Memory B cell (primary cell): ENCODE results near the gene KRT26.
A peak's percentile ranks its signal among the peaks of the same experiment; 100 is the strongest.

Experiments
- ATAC-seq: fragments of 150-1000 bp; cut with Tn5 transposase; 2 replicates; pipeline ENCODE4 v1.10.0; 2021; ENCODE audit warnings: low read depth, mild to moderate bottlenecking, moderate library complexity
- DNase-seq, 2 donors: peaks; one replicate each; pipeline ENCODE4 v3.0.0; 2022; ENCODE audit warnings: low spot score in 2 of 2
- H3K27ac Mint-ChIP-seq: one replicate; pipeline ENCODE4 v1.8.0; 2022; ENCODE audit warnings: mild to moderate bottlenecking, moderate library complexity, mixed read lengths
- H3K27me3 Mint-ChIP-seq: one replicate; pipeline ENCODE4 v1.8.0; 2022; ENCODE audit warnings: mixed read lengths
- H3K36me3 Mint-ChIP-seq: one replicate; pipeline ENCODE4 v1.8.0; 2022; ENCODE audit warnings: mild to moderate bottlenecking, mixed read lengths
- H3K4me1 Mint-ChIP-seq: one replicate; pipeline ENCODE4 v1.8.0; 2022; ENCODE audit warnings: mixed read lengths
- H3K4me3 Mint-ChIP-seq: one replicate; pipeline ENCODE4 v1.8.0; 2022; ENCODE audit warnings: mild to moderate bottlenecking, moderate library complexity, mixed read lengths
- H3K9me3 Mint-ChIP-seq: one replicate; pipeline ENCODE4 v1.8.0; 2022; ENCODE audit warnings: mixed read lengths

Gene KRT26

DNA sequence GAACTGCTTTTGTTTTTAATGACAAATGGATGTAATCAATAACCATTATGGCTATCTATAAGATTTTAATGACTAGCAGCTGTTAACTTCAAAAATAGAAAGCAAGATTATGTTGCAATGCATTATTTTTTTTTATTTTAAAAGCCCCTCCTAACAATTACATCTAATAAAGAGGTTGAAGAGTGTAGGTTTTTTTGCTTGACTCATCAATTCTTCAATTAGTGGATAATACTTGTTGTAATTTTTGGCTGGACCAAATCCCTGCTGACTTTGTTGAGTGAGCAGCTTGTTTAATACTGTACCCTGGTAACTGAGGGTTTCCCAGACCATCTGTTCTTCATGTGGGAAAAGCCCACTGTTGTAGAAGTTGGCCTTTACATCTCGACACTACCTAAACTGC is 41.0 kb downstream of the KRT26 start:
- ATAC-seq (no peak), DNase-seq (no peak)
- Mint-ChIP-seq H3K27ac (no peak overlapping the region), H3K27me3 (peaks cover 1% of the 10 kb centered on the region), H3K4me1 (peaks cover 11% of the 10 kb centered on the region), H3K36me3 (no peaks in the 10 kb centered on the region), H3K4me3 (no peak overlapping the region), H3K9me3 (no peaks in the 10 kb centered on the region)

DNA sequence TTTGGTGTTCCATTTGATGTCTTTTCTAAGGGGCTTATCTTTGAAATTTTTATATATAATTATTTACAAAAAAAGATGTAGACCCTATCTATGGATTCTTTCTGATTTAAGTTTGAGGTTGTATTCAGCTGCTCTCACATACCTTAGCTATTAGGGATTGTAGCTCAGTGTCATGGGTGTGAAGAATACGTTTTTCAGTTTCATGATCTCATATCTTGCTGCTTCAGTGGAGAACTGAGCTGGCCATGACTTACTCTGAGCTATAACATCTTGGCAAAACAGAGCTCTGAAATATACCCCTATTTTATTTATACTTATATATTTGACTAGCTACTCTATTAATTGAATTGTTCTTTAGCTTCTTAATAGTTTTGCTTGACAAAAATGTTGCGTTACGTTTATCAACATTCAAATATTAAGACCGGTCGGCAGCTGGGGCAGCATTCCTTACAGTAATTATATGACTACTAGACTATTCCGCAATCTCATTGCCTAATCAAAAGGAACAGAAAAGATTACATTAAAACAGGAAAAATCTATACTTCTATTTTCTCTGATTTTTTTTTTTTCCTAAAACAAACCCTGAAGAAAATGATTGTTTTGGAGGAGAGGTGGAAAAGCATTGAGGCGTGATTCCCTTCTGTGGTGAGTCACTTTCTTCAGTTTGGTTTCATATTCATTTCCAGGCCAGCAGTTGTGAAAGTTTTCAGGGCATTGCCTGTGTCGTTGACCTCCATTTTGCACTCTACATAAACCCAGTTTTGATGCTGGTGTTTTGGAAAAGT is 44.4 kb downstream of the KRT26 start:
- Mint-ChIP-seq H3K4me3 (peak overlapping the region; percentile 67), H3K4me1 (peaks cover 11% of the 10 kb centered on the region), H3K27ac (peak overlapping the region; percentile 74), H3K27me3 (peaks cover 7% of the 10 kb centered on the region), H3K36me3 (peaks cover 2% of the 10 kb centered on the region), H3K9me3 (peaks cover 2% of the 10 kb centered on the region)
- ATAC-seq = peak; percentile 87
- DNase-seq = peak in 1 of 2 donors; percentile 25

DNA sequence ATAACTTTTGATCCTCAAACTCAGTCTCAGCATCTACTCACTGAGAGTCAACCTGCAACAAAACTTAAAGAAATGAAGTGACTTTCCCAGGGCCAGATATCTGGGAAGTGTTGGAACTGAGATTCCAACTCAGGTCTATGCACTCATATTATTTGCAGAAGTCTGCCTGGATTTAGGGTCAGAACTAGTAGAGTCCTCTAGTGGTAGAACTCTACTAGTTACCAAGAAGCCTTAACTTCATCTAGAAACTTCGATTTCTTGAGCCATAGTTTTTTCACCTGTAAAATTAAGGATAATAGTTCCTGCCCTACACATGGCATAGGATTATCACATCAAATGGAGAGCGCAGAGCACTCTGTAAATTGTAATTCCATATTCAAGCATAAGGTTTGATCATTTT is 45.1 kb downstream of the KRT26 start:
- Mint-ChIP-seq H3K27ac (no peak overlapping the region), H3K9me3 (peaks cover 2% of the 10 kb centered on the region), H3K4me1 (peaks cover 11% of the 10 kb centered on the region), H3K27me3 (peaks cover 7% of the 10 kb centered on the region), H3K4me3 (no peak overlapping the region), H3K36me3 (peaks cover 2% of the 10 kb centered on the region)
- DNase-seq (no peak), ATAC-seq (no peak)

DNA sequence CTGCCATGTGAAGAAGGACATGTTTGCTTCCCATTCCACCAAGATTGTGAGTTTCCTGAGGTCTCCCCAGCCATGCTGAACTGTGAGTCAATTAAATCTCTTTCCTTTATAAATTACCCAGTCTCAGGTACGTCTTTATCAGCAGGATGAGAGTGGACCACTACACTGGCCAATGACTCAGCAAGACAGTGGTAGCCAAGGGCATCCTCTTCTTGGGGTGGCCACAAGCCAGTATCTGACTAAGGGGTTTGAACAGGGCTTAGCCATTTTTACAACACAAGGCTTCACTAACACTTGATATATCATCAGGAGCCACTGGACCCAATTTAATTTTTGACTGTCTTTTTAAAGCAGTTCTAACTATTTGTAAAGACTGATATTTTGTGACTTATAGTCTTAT is 47.3 kb downstream of the KRT26 start:
- peaks cover 8% of the 10 kb centered on the region for H3K4me1 Mint-ChIP-seq
- DNase-seq (no peak), ATAC-seq (no peak)
- H3K4me3 Mint-ChIP-seq = no peak overlapping the region
- peaks cover 8% of the 10 kb centered on the region for H3K27me3 Mint-ChIP-seq
- no peak overlapping the region for H3K27ac Mint-ChIP-seq
- peaks cover 2% of the 10 kb centered on the region for H3K36me3 Mint-ChIP-seq
- H3K9me3 Mint-ChIP-seq = peaks cover 2% of the 10 kb centered on the region

DNA sequence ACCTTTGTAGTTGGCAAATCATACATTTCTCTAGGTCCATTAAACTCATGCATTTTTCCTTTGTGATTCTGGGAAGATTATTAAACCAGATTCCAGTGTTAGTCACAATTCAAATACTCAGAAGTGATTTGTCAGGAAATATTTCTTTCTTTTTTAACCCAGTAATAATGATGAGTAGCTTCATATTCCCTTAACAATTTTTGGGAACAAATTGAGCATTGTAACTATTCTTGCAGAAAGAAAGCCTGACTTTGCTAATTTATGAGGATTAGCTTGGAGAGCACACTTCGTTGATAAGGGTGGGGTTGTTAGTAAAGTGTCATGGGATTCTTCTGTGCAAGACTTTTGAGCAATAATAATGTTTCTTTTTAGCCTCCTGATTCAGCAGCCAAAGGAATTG is 49.8 kb downstream of the KRT26 start:
- no peak for ATAC-seq
- H3K27me3 Mint-ChIP-seq = peaks cover 8% of the 10 kb centered on the region
- peaks cover 2% of the 10 kb centered on the region for H3K4me1 Mint-ChIP-seq
- H3K4me3 Mint-ChIP-seq = no peak overlapping the region
- peaks cover 2% of the 10 kb centered on the region for H3K9me3 Mint-ChIP-seq
- DNase-seq = no peak
- H3K27ac Mint-ChIP-seq = no peak overlapping the region
- peaks cover 2% of the 10 kb centered on the region for H3K36me3 Mint-ChIP-seq

DNA sequence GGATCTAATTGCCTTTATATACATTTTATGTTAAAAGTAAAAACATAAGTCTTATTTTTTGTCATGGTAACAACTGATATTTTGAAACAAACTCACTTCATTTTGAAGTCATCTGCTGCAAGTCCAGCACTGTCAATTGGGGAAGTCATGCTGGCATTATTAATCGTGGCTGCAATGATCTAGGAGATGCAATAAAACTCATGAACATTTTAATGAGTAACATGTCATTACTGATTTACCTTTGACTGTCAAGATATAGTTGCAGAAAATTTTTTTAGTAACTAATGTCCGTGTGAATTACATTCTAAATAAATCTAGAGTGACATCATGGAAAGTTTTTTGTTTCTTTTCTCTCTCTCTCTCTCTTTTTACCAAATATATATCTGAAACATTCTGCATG is 51.1 kb downstream of the KRT26 start:
- ATAC-seq (no peak), DNase-seq (no peak)
- H3K9me3 Mint-ChIP-seq = peaks cover 2% of the 10 kb centered on the region
- peaks cover 12% of the 10 kb centered on the region for H3K27me3 Mint-ChIP-seq
- H3K27ac Mint-ChIP-seq = no peak overlapping the region
- no peak overlapping the region for H3K4me3 Mint-ChIP-seq
- no peaks in the 10 kb centered on the region for H3K4me1 Mint-ChIP-seq
- peaks cover 2% of the 10 kb centered on the region for H3K36me3 Mint-ChIP-seq

DNA sequence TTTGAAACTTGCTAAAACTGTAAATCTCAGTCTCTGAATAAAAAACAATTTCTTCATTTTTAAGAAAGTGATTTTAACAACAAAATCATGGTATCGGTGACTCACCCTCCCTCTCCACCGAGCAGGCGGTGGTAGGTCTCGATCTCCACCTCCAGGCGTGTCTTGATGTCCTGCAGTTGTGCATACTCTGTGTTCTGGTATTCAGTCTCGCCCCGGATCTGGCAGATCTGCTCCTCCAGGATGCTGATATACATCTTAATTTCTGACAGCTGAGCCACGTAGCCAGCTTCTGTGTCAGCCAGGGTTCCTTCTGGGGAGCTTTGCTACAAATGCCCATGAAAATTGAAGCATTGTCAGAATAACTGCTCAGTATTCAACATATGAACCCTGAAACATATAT is 53.1 kb downstream of the KRT26 start:
- DNase-seq (no peak), ATAC-seq (no peak)
- H3K4me3 Mint-ChIP-seq = no peak overlapping the region
- H3K4me1 Mint-ChIP-seq = no peaks in the 10 kb centered on the region
- no peak overlapping the region for H3K27ac Mint-ChIP-seq
- H3K36me3 Mint-ChIP-seq = peaks cover 2% of the 10 kb centered on the region
- H3K9me3 Mint-ChIP-seq = peaks cover 2% of the 10 kb centered on the region
- H3K27me3 Mint-ChIP-seq = peaks cover 13% of the 10 kb centered on the region

DNA sequence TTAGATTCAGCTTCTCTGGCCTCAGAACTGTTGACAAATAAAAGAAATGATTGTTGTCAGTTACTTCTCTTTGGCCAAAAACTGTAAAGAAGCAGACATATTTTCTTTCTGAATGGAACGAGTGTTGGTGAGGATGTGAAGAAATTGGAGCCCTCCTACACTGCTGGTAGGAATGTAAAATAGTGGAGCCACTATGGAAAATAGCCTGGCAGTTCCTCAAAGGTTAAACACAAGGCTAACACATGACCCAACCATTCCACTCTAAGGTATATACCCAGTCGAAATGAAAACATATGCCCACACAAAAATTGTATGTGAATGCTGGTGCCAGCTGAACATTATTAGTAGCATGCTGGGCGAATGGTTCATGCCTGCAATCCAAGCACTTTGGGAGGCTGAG is 54.2 kb downstream of the KRT26 start:
- DNase-seq (no peak), ATAC-seq (no peak)
- H3K27me3 Mint-ChIP-seq = peaks cover 8% of the 10 kb centered on the region
- H3K4me3 Mint-ChIP-seq = no peak overlapping the region
- no peaks in the 10 kb centered on the region for H3K9me3 Mint-ChIP-seq
- no peak overlapping the region for H3K27ac Mint-ChIP-seq
- no peaks in the 10 kb centered on the region for H3K4me1 Mint-ChIP-seq
- H3K36me3 Mint-ChIP-seq = no peaks in the 10 kb centered on the region
